Testis (tissue), 2 donors: Measurements from ENCODE around the gene PLRG1.

ENCODE experiments used
- CTCF ChIP-seq, 3 experiments: fragments of 450-650 bp in 2 of 3; fragments of 200-600 bp in 1 of 3; sonication (generic) in 1 of 3; IDR thresholded peaks; one replicate each; pipeline ENCODE4 v1.5.1; 2016 to 2019; ENCODE audit warnings: antibody characterized with exemption in 3 of 3, mild to moderate bottlenecking in 2 of 3, moderate library complexity in 1 of 3
- POLR2A ChIP-seq: fragments of 450-650 bp; IDR thresholded peaks from one replicate; pipeline ENCODE4 v1.6.1; 2017; ENCODE audit warnings: antibody characterized with exemption, mild to moderate bottlenecking, moderate library complexity

- TF ChIP-seq POLR2A = no peak
- TF ChIP-seq CTCF (IDR thresholded peaks at IDR 0.05) = no peak
Observed at GRCh38 chr4:154521607-154522006, 28.6 kb downstream of the PLRG1 start.
